Measurements from ENCODE around the gene FGA.

The FGA gene

DNA sequence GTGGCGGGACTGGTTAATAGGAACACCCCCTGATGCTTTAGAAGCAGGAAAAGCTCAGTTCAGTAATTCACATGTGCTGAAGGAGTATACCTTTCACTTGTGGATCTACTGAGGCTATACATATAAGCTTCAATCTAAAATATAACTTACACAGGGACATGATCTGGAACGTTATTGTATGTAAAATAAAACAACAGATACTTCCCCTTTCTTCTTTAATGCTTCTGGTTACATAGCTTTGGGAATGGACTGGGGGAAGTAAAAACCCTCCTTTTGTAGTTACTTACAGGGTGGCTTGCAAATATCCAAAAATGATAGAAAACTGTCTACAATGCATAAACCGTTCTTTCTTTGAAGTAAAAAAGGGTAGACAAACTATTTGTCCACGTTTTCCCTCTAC, 20.0 kb upstream of the FGA start:
- DNase-seq (ENCODE audit: insufficient read length, low spot score) (no peak), FAIRE-seq (no peak)
- no peak for TF ChIP-seq POLR2AphosphoS5 (IDR thresholded peaks at IDR 0.05; ENCODE audit: low read depth, low read length)
- TF ChIP-seq PAX5 (IDR thresholded peaks at IDR 0.05; ENCODE audit: insufficient read depth, low read length, severe bottlenecking), result no peak
- TF ChIP-seq SPI1 (IDR thresholded peaks at IDR 0.05; ENCODE audit: low read depth, low read length), result no peak
- TF ChIP-seq TAF1 (IDR thresholded peaks at IDR 0.05; ENCODE audit: low read depth, low read length), result no peak
- TF ChIP-seq POLR2A (IDR thresholded peaks at IDR 0.05; ENCODE audit: low read depth, low read length), result no peak
- no peak for TF ChIP-seq POU2F2 (IDR thresholded peaks at IDR 0.05; ENCODE audit: low read depth, low read length)

DNA sequence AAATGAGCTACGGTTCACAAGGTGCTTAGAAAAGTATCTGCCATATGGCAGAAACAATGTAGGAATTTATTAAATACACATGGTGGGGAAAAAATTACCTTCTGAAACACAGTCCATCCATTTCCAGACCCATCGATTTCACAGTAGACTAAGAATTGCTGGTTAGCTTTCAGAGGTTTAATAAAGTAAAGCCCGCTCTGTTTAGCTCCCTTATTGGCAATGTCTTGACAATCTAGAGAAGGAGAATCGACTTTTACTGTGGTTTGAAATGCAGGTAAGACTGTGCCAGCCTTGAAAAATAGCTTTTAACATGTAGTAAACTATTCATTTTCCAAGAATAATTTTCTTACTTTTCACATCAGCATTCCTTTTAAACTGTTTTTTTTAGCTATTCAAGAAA, 19.0 kb upstream of the FGA start:
- no peak for FAIRE-seq
- TF ChIP-seq POLR2A (IDR thresholded peaks at IDR 0.05; ENCODE audit: low read depth, low read length) (no peak), POLR2AphosphoS5 (IDR thresholded peaks at IDR 0.05; ENCODE audit: low read depth, low read length) (no peak), POU2F2 (IDR thresholded peaks at IDR 0.05; ENCODE audit: low read depth, low read length) (no peak), SPI1 (IDR thresholded peaks at IDR 0.05; ENCODE audit: low read depth, low read length) (no peak), PAX5 (IDR thresholded peaks at IDR 0.05; ENCODE audit: insufficient read depth, low read length, severe bottlenecking) (no peak), TAF1 (IDR thresholded peaks at IDR 0.05; ENCODE audit: low read depth, low read length) (no peak)
- DNase-seq (ENCODE audit: insufficient read length, low spot score), result no peak

DNA sequence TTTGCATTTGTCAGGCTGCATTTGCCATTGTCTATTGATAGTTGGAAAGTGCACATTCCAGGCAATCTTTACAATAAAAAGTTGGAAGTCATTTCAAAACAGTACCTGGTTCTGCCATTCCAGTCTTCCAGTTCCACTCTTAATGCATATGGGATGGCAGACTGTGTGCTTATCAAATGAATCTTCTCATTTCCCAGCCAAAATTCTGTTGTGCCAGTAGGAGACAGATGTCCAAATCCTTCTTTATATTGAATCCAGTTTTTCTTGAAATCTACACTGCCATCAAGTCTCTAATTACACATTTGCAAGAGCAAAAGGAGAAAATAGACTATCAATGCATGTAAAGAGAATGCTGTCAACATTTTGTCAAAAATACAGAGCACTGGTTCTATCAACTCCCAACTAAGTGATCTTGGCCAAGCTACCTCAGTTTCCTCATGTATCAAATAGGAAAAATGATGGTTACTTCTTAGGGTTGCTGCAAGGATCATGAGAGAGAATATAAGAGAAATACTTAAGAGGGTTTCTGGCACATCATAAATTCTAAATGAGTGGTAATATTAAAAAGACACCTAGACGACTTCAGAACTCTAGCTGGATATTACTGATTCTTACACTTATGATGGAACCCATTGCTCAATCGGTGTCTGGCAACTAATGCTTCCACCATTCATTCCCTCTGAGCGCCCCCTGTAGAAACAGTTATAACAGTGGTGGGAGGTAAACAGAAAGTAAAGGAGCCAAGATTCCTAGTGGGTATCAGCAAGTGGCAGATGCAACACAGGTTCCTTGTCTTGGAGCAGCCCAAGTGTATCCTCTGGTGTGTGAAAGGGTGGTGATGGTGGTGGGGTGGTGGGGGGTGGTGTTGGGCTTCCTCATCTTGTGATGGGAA, 18.1 kb upstream of the FGA start:
- no peak for TF ChIP-seq POLR2A (IDR thresholded peaks at IDR 0.05; ENCODE audit: low read depth, low read length)
- TF ChIP-seq POLR2AphosphoS5 (IDR thresholded peaks at IDR 0.05; ENCODE audit: low read depth, low read length), result no peak
- no peak for TF ChIP-seq TAF1 (IDR thresholded peaks at IDR 0.05; ENCODE audit: low read depth, low read length)
- no peak for TF ChIP-seq SPI1 (IDR thresholded peaks at IDR 0.05; ENCODE audit: low read depth, low read length)
- TF ChIP-seq PAX5 (IDR thresholded peaks at IDR 0.05; ENCODE audit: insufficient read depth, low read length, severe bottlenecking), result no peak
- TF ChIP-seq POU2F2 (IDR thresholded peaks at IDR 0.05; ENCODE audit: low read depth, low read length), result no peak
- DNase-seq (ENCODE audit: insufficient read length, low spot score) (no peak), FAIRE-seq (no peak)

GRCh38 chr4:154606728-154607723, 16.5 kb upstream of the FGA start:
- TF ChIP-seq PAX5 (IDR thresholded peaks at IDR 0.05; ENCODE audit: insufficient read depth, low read length, severe bottlenecking), result no peak
- TF ChIP-seq POLR2AphosphoS5 (IDR thresholded peaks at IDR 0.05; ENCODE audit: low read depth, low read length), result no peak
- TF ChIP-seq POU2F2 (IDR thresholded peaks at IDR 0.05; ENCODE audit: low read depth, low read length), result no peak
- no peak for TF ChIP-seq TAF1 (IDR thresholded peaks at IDR 0.05; ENCODE audit: low read depth, low read length)
- TF ChIP-seq SPI1 (IDR thresholded peaks at IDR 0.05; ENCODE audit: low read depth, low read length), result no peak
- no peak for TF ChIP-seq POLR2A (IDR thresholded peaks at IDR 0.05; ENCODE audit: low read depth, low read length)
- FAIRE-seq (no peak), DNase-seq (ENCODE audit: insufficient read length, low spot score) (no peak)

GRCh38 chr4:154604696-154605200, 14.2 kb upstream of the FGA start:
- TF ChIP-seq POLR2A (IDR thresholded peaks at IDR 0.05; ENCODE audit: low read depth, low read length), result no peak
- no peak for TF ChIP-seq PAX5 (IDR thresholded peaks at IDR 0.05; ENCODE audit: insufficient read depth, low read length, severe bottlenecking)
- TF ChIP-seq POU2F2 (IDR thresholded peaks at IDR 0.05; ENCODE audit: low read depth, low read length), result no peak
- no peak for DNase-seq (ENCODE audit: insufficient read length, low spot score)
- no peak for FAIRE-seq

- DNase-seq (ENCODE audit: insufficient read length, low spot score) (no peak), FAIRE-seq (no peak)
- TF ChIP-seq SPI1 (IDR thresholded peaks at IDR 0.05; ENCODE audit: low read depth, low read length) (no peak), POU2F2 (IDR thresholded peaks at IDR 0.05; ENCODE audit: low read depth, low read length) (no peak), POLR2A (IDR thresholded peaks at IDR 0.05; ENCODE audit: low read depth, low read length) (no peak), TAF1 (IDR thresholded peaks at IDR 0.05; ENCODE audit: low read depth, low read length) (no peak), PAX5 (IDR thresholded peaks at IDR 0.05; ENCODE audit: insufficient read depth, low read length, severe bottlenecking) (no peak), POLR2AphosphoS5 (IDR thresholded peaks at IDR 0.05; ENCODE audit: low read depth, low read length) (no peak)
Measured at GRCh38 chr4:154603033-154603943, 12.7 kb upstream of the FGA start.

- FAIRE-seq, result no peak
- no peak for DNase-seq (ENCODE audit: insufficient read length, low spot score)
Measured at GRCh38 chr4:154602404-154603020, 12.0 kb upstream of the FGA start.

More at GRCh38 chr4:154602404-154603020, 12.0 kb upstream of the FGA start:
- TF ChIP-seq SPI1 (IDR thresholded peaks at IDR 0.05; ENCODE audit: low read depth, low read length) (no peak), POLR2A (IDR thresholded peaks at IDR 0.05; ENCODE audit: low read depth, low read length) (no peak), PAX5 (IDR thresholded peaks at IDR 0.05; ENCODE audit: insufficient read depth, low read length, severe bottlenecking) (no peak)

Data from GM12891 (cell line).